ENCODE measurements around the gene CSF1R. TPM values are rescaled to one million over a fixed set of nuclear protein-coding genes. Genes with fewer than 3 reads are reported as not detected.

Gene CSF1R
- polyA plus RNA-seq, 1 donor from 2014 or later, result not detected

DNA sequence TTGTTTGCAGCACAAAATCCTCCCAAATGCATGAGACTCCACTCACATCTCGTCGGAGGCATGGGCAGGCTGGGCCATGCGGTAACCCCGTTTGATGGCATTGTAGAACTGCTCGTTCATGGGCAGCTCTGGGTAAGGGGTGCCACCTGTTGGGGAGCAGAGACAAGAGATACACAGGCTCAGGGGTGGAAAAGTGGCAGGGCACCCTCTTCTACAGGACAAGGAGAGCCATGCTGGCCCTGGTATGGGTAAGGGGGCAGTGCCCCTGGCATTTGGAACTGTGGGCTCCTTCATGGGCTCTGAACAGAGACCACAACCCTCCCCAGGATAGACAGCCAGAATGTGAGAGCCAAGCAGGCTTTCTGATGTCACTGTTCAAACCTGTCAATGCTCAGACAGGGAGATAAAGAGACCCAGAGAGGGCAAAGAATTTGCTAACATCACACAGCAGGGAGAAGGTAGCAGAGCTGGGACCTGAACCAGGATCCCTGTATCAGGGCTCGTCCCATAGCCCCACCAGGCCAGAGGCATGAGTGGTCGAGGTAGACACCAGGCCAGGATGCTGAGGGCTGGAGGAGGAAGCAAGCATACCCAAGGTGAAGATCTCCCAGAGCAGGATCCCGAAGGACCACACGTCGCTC is 33.2 kb upstream of the CSF1R start:
- Histone ChIP-seq H3K27me3 (ENCODE audit: insufficient read depth, low read depth, low read length) (no peaks in the 10 kb centered on the region), H3K9me3 (ENCODE audit: low read length) (no peaks in the 10 kb centered on the region), H3K27ac (ENCODE audit: low read length) (no peak overlapping the region), H3K4me3 (ENCODE audit: low read length) (no peak overlapping the region), H4K20me1 (ENCODE audit: insufficient read depth) (no peaks in the 10 kb centered on the region), H3K9me2 (ENCODE audit: insufficient read depth, low read length) (no peaks in the 10 kb centered on the region), H3K79me2 (replicated peaks; ENCODE audit: insufficient read depth, low read length) (no peaks in the 10 kb centered on the region), H3K9ac (ENCODE audit: low read length) (no peak overlapping the region), H2AFZ (ENCODE audit: low read depth, low read length) (no peak overlapping the region), H3K4me2 (ENCODE audit: low read length) (no peak overlapping the region), H3K36me3 (ENCODE audit: insufficient read depth, low read length) (no peaks in the 10 kb centered on the region), H3F3A (ENCODE audit: insufficient read depth, low read length, poor library complexity, severe bottlenecking) (no peaks in the 10 kb centered on the region)
- TF ChIP-seq, protein P1, sequence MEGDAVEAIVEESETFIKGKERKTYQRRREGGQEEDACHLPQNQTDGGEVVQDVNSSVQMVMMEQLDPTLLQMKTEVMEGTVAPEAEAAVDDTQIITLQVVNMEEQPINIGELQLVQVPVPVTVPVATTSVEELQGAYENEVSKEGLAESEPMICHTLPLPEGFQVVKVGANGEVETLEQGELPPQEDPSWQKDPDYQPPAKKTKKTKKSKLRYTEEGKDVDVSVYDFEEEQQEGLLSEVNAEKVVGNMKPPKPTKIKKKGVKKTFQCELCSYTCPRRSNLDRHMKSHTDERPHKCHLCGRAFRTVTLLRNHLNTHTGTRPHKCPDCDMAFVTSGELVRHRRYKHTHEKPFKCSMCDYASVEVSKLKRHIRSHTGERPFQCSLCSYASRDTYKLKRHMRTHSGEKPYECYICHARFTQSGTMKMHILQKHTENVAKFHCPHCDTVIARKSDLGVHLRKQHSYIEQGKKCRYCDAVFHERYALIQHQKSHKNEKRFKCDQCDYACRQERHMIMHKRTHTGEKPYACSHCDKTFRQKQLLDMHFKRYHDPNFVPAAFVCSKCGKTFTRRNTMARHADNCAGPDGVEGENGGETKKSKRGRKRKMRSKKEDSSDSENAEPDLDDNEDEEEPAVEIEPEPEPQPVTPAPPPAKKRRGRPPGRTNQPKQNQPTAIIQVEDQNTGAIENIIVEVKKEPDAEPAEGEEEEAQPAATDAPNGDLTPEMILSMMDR (IDR thresholded peaks at IDR 0.05; ENCODE audit: poor library complexity, severe bottlenecking), result no peak
- TF ChIP-seq SMC3 (conservative IDR thresholded peaks at IDR 0.05; ENCODE audit: poor library complexity), result no peak
- no peak for TF ChIP-seq EP300 (conservative IDR thresholded peaks at IDR 0.05; ENCODE audit: poor library complexity, severe bottlenecking)
- TF ChIP-seq TAF1 (IDR thresholded peaks at IDR 0.05; ENCODE audit: low read depth), result no peak

DNA sequence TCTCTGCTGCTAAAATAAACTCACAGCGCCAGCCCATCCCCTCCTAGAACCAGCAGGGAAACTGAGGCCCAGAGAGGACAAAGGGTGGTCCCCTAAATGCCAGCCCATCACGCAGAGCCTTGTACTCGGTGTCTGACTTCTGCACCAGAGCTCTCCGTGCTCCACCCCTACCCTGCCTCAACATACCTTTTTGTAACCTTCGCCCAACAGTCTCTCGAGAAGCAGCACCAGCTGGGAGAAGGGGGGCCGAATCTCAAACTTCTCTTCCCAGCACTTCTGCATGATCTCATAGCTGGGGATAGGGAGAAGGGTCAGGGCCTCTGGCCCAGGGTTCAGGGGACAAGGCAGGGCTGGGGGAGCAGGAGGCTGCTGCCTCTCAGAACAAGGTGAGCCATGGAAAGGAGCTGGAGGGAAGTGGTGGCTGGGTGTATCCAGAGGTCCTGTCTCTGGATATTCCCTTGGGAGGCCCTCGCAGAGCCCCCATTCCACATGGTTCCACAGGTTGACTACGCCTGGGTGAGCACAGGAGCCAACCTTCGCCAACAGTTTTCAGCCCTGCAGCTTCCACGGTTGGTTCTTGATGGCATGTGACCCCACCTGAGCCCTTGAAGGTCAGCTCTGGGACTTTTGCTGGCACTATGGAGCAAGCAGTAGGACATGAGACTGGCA is 32.3 kb upstream of the CSF1R start:
- H3K27me3 ChIP-seq (ENCODE audit: insufficient read depth, low read depth, low read length), result no peaks in the 10 kb centered on the region
- no peaks in the 10 kb centered on the region for H3K9me2 ChIP-seq (ENCODE audit: insufficient read depth, low read length)
- H3F3A ChIP-seq (ENCODE audit: insufficient read depth, low read length, poor library complexity, severe bottlenecking), result no peaks in the 10 kb centered on the region
- H3K79me2 ChIP-seq (replicated peaks; ENCODE audit: insufficient read depth, low read length), result no peaks in the 10 kb centered on the region
- no peaks in the 10 kb centered on the region for H3K9me3 ChIP-seq (ENCODE audit: low read length)
- no peak overlapping the region for H2AFZ ChIP-seq (ENCODE audit: low read depth, low read length)
- no peak overlapping the region for H3K4me3 ChIP-seq (ENCODE audit: low read length)
- no peaks in the 10 kb centered on the region for H4K20me1 ChIP-seq (ENCODE audit: insufficient read depth)
- no peak overlapping the region for H3K27ac ChIP-seq (ENCODE audit: low read length)
- no peak overlapping the region for H3K4me2 ChIP-seq (ENCODE audit: low read length)
- no peaks in the 10 kb centered on the region for H3K36me3 ChIP-seq (ENCODE audit: insufficient read depth, low read length)
- TF ChIP-seq TAF1 (IDR thresholded peaks at IDR 0.05; ENCODE audit: low read depth) (no peak), EP300 (conservative IDR thresholded peaks at IDR 0.05; ENCODE audit: poor library complexity, severe bottlenecking) (no peak), POLR2AphosphoS5 (IDR thresholded peaks at IDR 0.05) (no peak), EZH2 (IDR thresholded peaks at IDR 0.05; ENCODE audit: borderline replicate concordance, insufficient read depth, low read length, poor library complexity, severe bottlenecking) (no peak), SMC3 (conservative IDR thresholded peaks at IDR 0.05; ENCODE audit: poor library complexity) (no peak), MXI1 (conservative IDR thresholded peaks at IDR 0.05; ENCODE audit: poor library complexity, severe bottlenecking) (no peak), RAD21 (conservative IDR thresholded peaks at IDR 0.05) (no peak)
- TF ChIP-seq, protein P2, sequence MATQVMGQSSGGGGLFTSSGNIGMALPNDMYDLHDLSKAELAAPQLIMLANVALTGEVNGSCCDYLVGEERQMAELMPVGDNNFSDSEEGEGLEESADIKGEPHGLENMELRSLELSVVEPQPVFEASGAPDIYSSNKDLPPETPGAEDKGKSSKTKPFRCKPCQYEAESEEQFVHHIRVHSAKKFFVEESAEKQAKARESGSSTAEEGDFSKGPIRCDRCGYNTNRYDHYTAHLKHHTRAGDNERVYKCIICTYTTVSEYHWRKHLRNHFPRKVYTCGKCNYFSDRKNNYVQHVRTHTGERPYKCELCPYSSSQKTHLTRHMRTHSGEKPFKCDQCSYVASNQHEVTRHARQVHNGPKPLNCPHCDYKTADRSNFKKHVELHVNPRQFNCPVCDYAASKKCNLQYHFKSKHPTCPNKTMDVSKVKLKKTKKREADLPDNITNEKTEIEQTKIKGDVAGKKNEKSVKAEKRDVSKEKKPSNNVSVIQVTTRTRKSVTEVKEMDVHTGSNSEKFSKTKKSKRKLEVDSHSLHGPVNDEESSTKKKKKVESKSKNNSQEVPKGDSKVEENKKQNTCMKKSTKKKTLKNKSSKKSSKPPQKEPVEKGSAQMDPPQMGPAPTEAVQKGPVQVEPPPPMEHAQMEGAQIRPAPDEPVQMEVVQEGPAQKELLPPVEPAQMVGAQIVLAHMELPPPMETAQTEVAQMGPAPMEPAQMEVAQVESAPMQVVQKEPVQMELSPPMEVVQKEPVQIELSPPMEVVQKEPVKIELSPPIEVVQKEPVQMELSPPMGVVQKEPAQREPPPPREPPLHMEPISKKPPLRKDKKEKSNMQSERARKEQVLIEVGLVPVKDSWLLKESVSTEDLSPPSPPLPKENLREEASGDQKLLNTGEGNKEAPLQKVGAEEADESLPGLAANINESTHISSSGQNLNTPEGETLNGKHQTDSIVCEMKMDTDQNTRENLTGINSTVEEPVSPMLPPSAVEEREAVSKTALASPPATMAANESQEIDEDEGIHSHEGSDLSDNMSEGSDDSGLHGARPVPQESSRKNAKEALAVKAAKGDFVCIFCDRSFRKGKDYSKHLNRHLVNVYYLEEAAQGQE (IDR thresholded peaks at IDR 0.05; ENCODE audit: borderline replicate concordance), result no peak
- TF ChIP-seq, protein P1 (IDR thresholded peaks at IDR 0.05; ENCODE audit: poor library complexity, severe bottlenecking), result no peak
- H3K9ac ChIP-seq (ENCODE audit: low read length), result no peak overlapping the region

Data from neural cell (in vitro differentiated cells).